ENCODE results near the gene SMLR1.
"Not testable (repeated sequence)": the region's sequence is repeated elsewhere in the genome, so short reads cannot be mapped to it uniquely, and the experiment has no call there.

Gene SMLR1

GRCh38 chr6:130827247-130828149 lies at the start of gene SMLR1:
SMLR1 (plus strand) TSS chr6:130827406; CDS start chr6:130827414, 8 bp downstream.
- DNase-seq: no peak

GRCh38 chr6:130778946-130779657 lies 48.1 kb upstream of the SMLR1 start:
- DNase-seq: no peak

GRCh38 chr6:130779658-130780033 lies 47.6 kb upstream of the SMLR1 start:
- no peak for DNase-seq

- DNase-seq: no peak
These were observed 47.1 kb upstream of the SMLR1 start for GRCh38 chr6:130780122-130780521.

- no peak for DNase-seq
These were observed 45.6 kb upstream of the SMLR1 start for GRCh38 chr6:130781557-130781956.

GRCh38 chr6:130783416-130784107 lies 43.6 kb upstream of the SMLR1 start:
- DNase-seq: no peak

GRCh38 chr6:130787726-130788500 lies 39.3 kb upstream of the SMLR1 start:
- DNase-seq: no peak

- DNase-seq: no peak
These were observed 38.3 kb upstream of the SMLR1 start for GRCh38 chr6:130788954-130789353.

GRCh38 chr6:130794010-130794697 lies 33.1 kb upstream of the SMLR1 start:
- DNase-seq: no peak

- no peak for DNase-seq
These were observed 32.5 kb upstream of the SMLR1 start for GRCh38 chr6:130794738-130795137.

GRCh38 chr6:130796313-130796905 lies 30.8 kb upstream of the SMLR1 start:
- DNase-seq: no peak

- no peak for DNase-seq
These were observed 30.1 kb upstream of the SMLR1 start for GRCh38 chr6:130797061-130797460.

GRCh38 chr6:130801368-130801767 lies 25.8 kb upstream of the SMLR1 start:
- DNase-seq: not testable (repeated sequence)

- no peak for DNase-seq
These were observed 16.7 kb upstream of the SMLR1 start for GRCh38 chr6:130810307-130811030.

GRCh38 chr6:130811932-130812331 lies 15.3 kb upstream of the SMLR1 start:
- no peak for DNase-seq

- no peak for DNase-seq
These were observed 12.7 kb upstream of the SMLR1 start for GRCh38 chr6:130814506-130814905.

GRCh38 chr6:130815200-130816071 lies 11.8 kb upstream of the SMLR1 start:
- DNase-seq: no peak

- no peak for DNase-seq
These were observed 4.5 kb upstream of the SMLR1 start for GRCh38 chr6:130822736-130823135.

GRCh38 chr6:130824978-130825694 lies 2.1 kb upstream of the SMLR1 start:
- no peak for DNase-seq

Measured in activated T-cell treated with anti-CD3 and anti-CD28 coated beads for 4 hours (primary cell).